ENCODE data around the gene PAX5.

GRCh38 chr9:36949466-36949865, 84.6 kb downstream of the PAX5 start:
- TF ChIP-seq CTCF (IDR thresholded peaks at IDR 0.05) (no peak), ZFX (IDR thresholded peaks at IDR 0.05; ENCODE audit: borderline replicate concordance) (no peak)
